Parietal lobe (tissue), 1 donor: ENCODE results near the gene VCX. TPM values are rescaled to one million over a fixed set of nuclear protein-coding genes. Genes with fewer than 3 reads are reported as not detected.

Experiments used
- total RNA-seq: library from RNA; depleted of rRNA; stranded (reverse); fragments of >200 nt; gene quantifications from one replicate; pipeline ENCODE4 v1.2.3, GENCODE V29; 2014

Gene VCX
- total RNA-seq, result not detected

GRCh38 chrX:7842871-7843270 is at the start of gene VCX:
VCX (plus strand) TSS chrX:7843171; CDS start chrX:7843204, 33 bp downstream.

Other genes with a start within 250 kb of the VCX start
- gene PNPLA4, start 84.2 kb downstream of the VCX start, total RNA-seq, result 6.9 TPM